PFSK-1 (cell line): ENCODE measurements around the gene ENPEP.

ENCODE experiments used
- POLR2AphosphoS5 ChIP-seq: IDR thresholded peaks from 2 replicates; pipeline ENCODE4 v1.6.1; 2012; ENCODE audit warnings: low read depth, mild to moderate bottlenecking, control low read depth, low read length, moderate library complexity
- SIN3A ChIP-seq: IDR thresholded peaks from 2 replicates; pipeline ENCODE4 v1.6.1; 2012; ENCODE audit warnings: mild to moderate bottlenecking, low read length, moderate library complexity, borderline replicate concordance; ENCODE audit not compliant: insufficient read depth
- TAF1 ChIP-seq: IDR thresholded peaks from 2 replicates; pipeline ENCODE4 v1.6.1; 2012; ENCODE audit warnings: low read length, control low read depth, borderline replicate concordance; ENCODE audit not compliant: insufficient read depth
- TF ChIP-seq, protein P1 (sequence below), 2 experiments: IDR thresholded peaks; 2 replicates each; pipeline versions ENCODE4 v1.6.1 to v1.8.0; 2011 to 2012; ENCODE audit warnings: low read depth in 2 of 2, low read length in 2 of 2, control low read depth in 1 of 2, inconsistent platforms in 1 of 2, mild to moderate bottlenecking in 1 of 2, moderate library complexity in 1 of 2; ENCODE audit not compliant: insufficient read depth in 1 of 2

DNA sequence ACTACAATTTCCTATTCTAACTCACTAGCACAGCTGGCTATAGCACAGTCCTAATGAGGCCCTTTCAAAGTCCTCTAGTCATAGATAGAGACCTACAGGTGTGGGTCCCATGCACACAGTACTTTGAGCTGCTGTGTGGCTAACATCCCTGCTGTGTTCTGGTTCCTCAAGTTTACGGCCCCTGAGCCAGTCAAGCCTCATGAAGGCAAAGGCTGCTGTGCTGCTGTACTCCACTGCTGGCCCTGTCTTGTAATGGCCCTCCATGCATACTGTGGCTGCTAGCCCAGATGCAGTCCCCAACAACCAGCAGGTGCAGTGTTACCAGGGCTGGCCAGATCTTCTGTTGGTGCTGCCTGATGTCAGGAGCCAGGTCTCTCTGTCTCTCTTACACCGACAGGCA is 23.4 kb upstream of the ENPEP start:
- TF ChIP-seq TAF1 (no peak), POLR2AphosphoS5 (no peak), SIN3A (no peak)
- TF ChIP-seq, protein P1, sequence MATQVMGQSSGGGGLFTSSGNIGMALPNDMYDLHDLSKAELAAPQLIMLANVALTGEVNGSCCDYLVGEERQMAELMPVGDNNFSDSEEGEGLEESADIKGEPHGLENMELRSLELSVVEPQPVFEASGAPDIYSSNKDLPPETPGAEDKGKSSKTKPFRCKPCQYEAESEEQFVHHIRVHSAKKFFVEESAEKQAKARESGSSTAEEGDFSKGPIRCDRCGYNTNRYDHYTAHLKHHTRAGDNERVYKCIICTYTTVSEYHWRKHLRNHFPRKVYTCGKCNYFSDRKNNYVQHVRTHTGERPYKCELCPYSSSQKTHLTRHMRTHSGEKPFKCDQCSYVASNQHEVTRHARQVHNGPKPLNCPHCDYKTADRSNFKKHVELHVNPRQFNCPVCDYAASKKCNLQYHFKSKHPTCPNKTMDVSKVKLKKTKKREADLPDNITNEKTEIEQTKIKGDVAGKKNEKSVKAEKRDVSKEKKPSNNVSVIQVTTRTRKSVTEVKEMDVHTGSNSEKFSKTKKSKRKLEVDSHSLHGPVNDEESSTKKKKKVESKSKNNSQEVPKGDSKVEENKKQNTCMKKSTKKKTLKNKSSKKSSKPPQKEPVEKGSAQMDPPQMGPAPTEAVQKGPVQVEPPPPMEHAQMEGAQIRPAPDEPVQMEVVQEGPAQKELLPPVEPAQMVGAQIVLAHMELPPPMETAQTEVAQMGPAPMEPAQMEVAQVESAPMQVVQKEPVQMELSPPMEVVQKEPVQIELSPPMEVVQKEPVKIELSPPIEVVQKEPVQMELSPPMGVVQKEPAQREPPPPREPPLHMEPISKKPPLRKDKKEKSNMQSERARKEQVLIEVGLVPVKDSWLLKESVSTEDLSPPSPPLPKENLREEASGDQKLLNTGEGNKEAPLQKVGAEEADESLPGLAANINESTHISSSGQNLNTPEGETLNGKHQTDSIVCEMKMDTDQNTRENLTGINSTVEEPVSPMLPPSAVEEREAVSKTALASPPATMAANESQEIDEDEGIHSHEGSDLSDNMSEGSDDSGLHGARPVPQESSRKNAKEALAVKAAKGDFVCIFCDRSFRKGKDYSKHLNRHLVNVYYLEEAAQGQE (IDR thresholded peaks at IDR 0.05; ENCODE audit: insufficient read depth in 1 of 2, low read depth in 2 of 2, low read length in 2 of 2) = no peak
